Left lung (tissue), 10 donors: ENCODE results near the gene MTAP. TPM values are rescaled to one million over a fixed set of nuclear protein-coding genes. Genes with fewer than 3 reads are reported as not detected.

ENCODE experiments used
- ATAC-seq: fragments of 200-7000 bp; cut with Tn5 transposase; one replicate; pipeline ENCODE4 v1.9.1; 2020; ENCODE audit warnings: moderate library complexity
- DNase-seq, 4 donors: peaks; one replicate each; pipeline ENCODE4 v3.0.0-alpha.2; 2013 to 2020
- H3K27ac ChIP-seq, 2 donors: fragments of 200-600 bp; sonication (generic) in 1 of 2; one replicate each; pipeline versions ENCODE4 v1.5.0 to v1.8.0; 2020 to 2021
- H3K27me3 ChIP-seq, 2 donors: fragments of 200-600 bp; sonication (generic) in 1 of 2; one replicate each; pipeline versions ENCODE4 v1.5.0 to v1.8.0; 2020 to 2021
- H3K36me3 ChIP-seq, 2 donors: fragments of 200-600 bp; sonication (generic) in 1 of 2; one replicate each; pipeline versions ENCODE4 v1.5.0 to v1.8.0; 2020 to 2021
- H3K4me1 ChIP-seq, 2 donors: fragments of 200-600 bp; one replicate each; pipeline ENCODE4 v1.8.0; 2021
- H3K4me3 ChIP-seq, 2 donors: fragments of 200-600 bp; sonication (generic) in 1 of 2; one replicate each; pipeline versions ENCODE4 v1.5.0 to v1.8.0; 2020 to 2021; ENCODE audit warnings: mild to moderate bottlenecking in 1 of 2
- H3K9me3 ChIP-seq, 2 donors: fragments of 200-600 bp; sonication (generic) in 1 of 2; one replicate each; pipeline versions ENCODE4 v1.5.0 to v1.8.0; 2020 to 2021
- intact Hi-C, 2 donors: fragments of 100-400 bp; cut with DNase I; formaldehyde crosslinking; loops; one replicate each; pipeline versions ENCODE4 v1.11.2 to v1.14.2; 2022
- polyA plus RNA-seq, 6 donors: library from polyadenylated mRNA; unstranded; fragments of 120-200 nt; gene quantifications; one replicate each; pipeline ENCODE4 v1.2.1, GENCODE V29; 2013; ENCODE audit not compliant: insufficient read length in 6 of 6
- total RNA-seq, 2 donors: library from RNA; stranded (reverse); fragmentation: NEBNext Ultra II Directional; extraction: Animal tissue kit (Norgen Biotek cat#: 25700); gene quantifications; one replicate each; pipeline ENCODE4 v1.2.1, GENCODE V29; 2021
- TF ChIP-seq, protein P1 (sequence below), 2 donors: fragments of 200-600 bp; sonication (generic) in 1 of 2; IDR thresholded peaks; one replicate each; pipeline versions ENCODE4 v1.5.0 to v1.8.0; 2021; ENCODE audit warnings: antibody characterized with exemption in 2 of 2
- donor health status: DM: no; HTN: yes; CAD: no.
- donor health status: DM: no; HTN: no; CAD: no.

The MTAP gene
- total and polyA plus RNA-seq, 8 donors: 34.0 to 44.6 (median 36.7) TPM

DNA sequence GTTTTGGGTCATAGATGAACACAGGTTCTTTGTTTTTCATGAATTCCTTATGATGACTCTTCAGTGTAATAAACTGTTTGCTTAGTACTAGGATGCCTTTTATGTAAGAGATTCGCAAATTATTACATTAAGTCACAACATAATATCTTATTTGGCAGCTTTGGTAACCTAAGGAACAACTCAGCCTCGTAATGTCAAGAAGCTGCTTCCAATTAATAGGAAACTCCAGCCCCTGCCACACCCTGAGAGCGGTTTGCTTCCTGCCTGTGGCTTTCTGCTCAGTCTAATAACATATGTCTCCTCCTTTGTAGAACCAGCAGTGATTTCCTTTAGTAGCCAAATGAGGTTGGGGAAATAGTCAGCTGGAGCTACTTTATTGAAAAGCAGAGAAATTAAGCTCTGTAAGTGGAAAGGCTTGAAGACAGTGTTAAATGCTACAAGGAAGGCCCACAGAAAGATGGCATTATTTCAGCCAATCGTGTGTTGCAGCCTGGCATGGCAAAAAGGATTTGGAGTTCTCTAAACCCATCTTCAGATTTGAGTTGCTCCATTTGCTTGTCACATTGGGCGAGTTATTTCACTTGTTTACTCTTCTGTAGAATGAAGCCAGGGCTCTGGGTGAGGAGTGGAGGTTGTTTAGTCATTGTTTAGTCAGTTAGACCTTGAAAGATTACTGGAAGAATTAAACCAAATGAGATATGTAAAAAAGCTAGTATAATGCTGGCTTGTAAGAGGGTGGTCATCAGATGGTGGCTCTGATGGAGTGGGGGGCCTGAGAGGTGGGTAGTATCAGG, 54.1 kb downstream of the MTAP start:
- intact Hi-C loops: no loop called here
- no peaks in the 10 kb centered on the region for H3K27me3 ChIP-seq
- no peaks in the 10 kb centered on the region for H3K4me1 ChIP-seq
- ATAC-seq (no peak), DNase-seq (no peak)
- no peaks in the 10 kb centered on the region for H3K9me3 ChIP-seq
- TF ChIP-seq, protein P1, sequence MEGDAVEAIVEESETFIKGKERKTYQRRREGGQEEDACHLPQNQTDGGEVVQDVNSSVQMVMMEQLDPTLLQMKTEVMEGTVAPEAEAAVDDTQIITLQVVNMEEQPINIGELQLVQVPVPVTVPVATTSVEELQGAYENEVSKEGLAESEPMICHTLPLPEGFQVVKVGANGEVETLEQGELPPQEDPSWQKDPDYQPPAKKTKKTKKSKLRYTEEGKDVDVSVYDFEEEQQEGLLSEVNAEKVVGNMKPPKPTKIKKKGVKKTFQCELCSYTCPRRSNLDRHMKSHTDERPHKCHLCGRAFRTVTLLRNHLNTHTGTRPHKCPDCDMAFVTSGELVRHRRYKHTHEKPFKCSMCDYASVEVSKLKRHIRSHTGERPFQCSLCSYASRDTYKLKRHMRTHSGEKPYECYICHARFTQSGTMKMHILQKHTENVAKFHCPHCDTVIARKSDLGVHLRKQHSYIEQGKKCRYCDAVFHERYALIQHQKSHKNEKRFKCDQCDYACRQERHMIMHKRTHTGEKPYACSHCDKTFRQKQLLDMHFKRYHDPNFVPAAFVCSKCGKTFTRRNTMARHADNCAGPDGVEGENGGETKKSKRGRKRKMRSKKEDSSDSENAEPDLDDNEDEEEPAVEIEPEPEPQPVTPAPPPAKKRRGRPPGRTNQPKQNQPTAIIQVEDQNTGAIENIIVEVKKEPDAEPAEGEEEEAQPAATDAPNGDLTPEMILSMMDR (IDR thresholded peaks at IDR 0.05): no peak
- no peak overlapping the region for H3K4me3 ChIP-seq
- H3K36me3 ChIP-seq: peaks cover 0 to 59% of the 10 kb centered on the region in 2 donors
- H3K27ac ChIP-seq: no peak overlapping the region

DNA sequence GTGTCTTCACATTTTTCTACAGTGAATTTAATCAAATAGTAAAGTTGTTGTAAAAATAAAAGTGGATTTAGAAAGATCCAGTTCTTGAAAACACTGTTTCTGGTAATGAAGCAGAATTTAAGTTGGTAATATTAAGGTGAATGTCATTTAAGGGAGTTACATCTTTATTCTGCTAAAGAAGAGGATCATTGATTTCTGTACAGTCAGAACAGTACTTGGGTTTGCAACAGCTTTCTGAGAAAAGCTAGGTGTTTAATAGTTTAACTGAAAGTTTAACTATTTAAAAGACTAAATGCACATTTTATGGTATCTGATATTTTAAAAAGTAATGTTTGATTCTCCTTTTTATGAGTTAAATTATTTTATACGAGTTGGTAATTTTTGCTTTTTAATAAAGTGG, 60.4 kb downstream of the MTAP start:
- peaks cover 0 to 70% of the 10 kb centered on the region in 2 donors for H3K36me3 ChIP-seq
- no peaks in the 10 kb centered on the region for H3K27me3 ChIP-seq
- no peak for ATAC-seq
- no peaks in the 10 kb centered on the region for H3K4me1 ChIP-seq
- intact Hi-C loops: no loop called here
- no peak overlapping the region for H3K27ac ChIP-seq
- no peak for DNase-seq
- TF ChIP-seq, protein P1 (IDR thresholded peaks at IDR 0.05): no peak
- H3K9me3 ChIP-seq: no peaks in the 10 kb centered on the region
- no peak overlapping the region for H3K4me3 ChIP-seq

DNA sequence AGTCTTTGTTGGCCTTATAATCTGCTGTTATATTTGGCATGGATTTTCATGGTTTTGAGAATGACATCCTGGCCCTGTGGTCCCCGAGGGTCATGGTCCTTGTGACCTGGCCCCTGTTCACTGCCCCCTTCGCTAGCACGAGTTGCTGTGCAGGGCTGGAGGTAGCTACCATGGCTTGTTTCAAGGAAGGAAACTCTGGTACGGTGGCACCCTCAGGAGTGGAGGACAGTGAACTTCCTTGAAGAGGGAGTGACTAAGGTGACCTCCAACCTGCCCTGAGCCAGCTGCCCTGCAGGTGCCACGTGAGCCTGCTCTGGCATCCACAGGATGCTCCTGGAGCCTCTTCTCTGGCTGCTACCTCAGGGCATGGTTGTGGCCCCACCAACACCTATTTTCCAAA, 62.1 kb downstream of the MTAP start:
- no peak overlapping the region for H3K27ac ChIP-seq
- intact Hi-C loops: no loop called here
- TF ChIP-seq, protein P1 (IDR thresholded peaks at IDR 0.05): no peak
- no peaks in the 10 kb centered on the region for H3K27me3 ChIP-seq
- DNase-seq: no peak
- no peak for ATAC-seq
- H3K9me3 ChIP-seq: no peaks in the 10 kb centered on the region
- H3K36me3 ChIP-seq: peaks cover 0 to 53% of the 10 kb centered on the region in 2 donors
- H3K4me1 ChIP-seq: no peaks in the 10 kb centered on the region
- H3K4me3 ChIP-seq: no peak overlapping the region

DNA sequence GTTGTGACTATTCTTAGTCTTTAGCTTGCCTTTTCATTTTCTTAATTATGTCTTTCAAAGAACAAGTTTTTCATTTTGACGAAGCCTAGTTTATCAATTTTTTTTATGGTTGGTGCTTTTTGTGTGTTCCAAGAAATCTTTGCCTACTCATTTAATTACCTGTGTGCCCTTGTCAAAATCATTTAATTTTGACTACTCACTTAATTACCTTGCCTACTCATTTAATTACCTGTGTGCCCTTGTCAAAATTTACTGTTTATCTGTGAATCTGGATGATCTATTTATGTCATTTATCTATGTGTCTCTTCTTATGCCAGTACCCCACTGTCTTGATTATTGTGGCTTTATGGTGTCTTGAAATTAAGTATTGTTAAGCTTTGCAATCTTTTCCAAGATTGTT, 63.9 kb downstream of the MTAP start:
- no peak overlapping the region for H3K27ac ChIP-seq
- no peak overlapping the region for H3K4me3 ChIP-seq
- no peaks in the 10 kb centered on the region for H3K27me3 ChIP-seq
- DNase-seq: no peak
- H3K36me3 ChIP-seq: peaks cover 0 to 40% of the 10 kb centered on the region in 2 donors
- intact Hi-C loops: no loop called here
- H3K4me1 ChIP-seq: no peaks in the 10 kb centered on the region
- H3K9me3 ChIP-seq: no peaks in the 10 kb centered on the region
- TF ChIP-seq, protein P1 (IDR thresholded peaks at IDR 0.05): no peak
- no peak for ATAC-seq

DNA sequence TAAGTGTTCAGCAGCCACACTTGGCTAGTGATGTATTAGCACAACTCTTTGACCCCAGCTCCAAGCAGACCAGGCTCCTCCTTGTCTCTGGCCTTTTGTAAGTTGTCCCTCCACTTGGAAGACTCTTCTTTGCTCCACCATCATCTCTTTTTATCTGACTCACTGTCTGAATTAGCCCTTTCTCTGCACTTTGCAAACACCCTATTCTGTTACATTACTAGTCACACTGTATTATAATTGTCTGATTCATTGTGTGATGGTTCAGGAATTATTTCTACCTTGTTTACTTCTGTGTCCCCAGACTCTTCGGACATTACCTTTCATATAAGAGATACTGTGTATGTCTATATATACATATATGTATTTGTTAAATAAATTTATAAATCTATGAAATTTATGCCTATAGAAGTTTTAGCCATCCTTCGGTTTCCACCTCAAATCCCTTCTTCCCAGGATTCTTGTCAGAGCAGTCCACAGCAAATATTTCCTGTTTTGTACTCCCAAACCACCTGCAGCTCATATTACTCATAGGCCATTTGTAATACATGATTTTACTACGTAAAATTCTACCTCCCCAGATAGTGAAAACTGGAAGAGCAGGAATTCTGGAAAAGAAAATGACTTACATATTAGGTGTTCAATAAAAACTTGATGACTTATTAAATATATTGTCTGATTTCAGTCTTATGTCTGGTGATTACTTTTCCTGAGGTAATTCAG, 69.0 kb downstream of the MTAP start:
- H3K4me3 ChIP-seq: no peak overlapping the region
- no peaks in the 10 kb centered on the region for H3K4me1 ChIP-seq
- no peaks in the 10 kb centered on the region for H3K27me3 ChIP-seq
- H3K9me3 ChIP-seq: no peaks in the 10 kb centered on the region
- TF ChIP-seq, protein P1 (IDR thresholded peaks at IDR 0.05): no peak
- H3K27ac ChIP-seq: no peak overlapping the region
- no peaks in the 10 kb centered on the region for H3K36me3 ChIP-seq
- DNase-seq: no peak
- intact Hi-C loops: no loop called here
- ATAC-seq: no peak
